K562 (cell line): ENCODE data around the gene GUCY2D. TPM values are rescaled to one million over a fixed set of nuclear protein-coding genes. Genes with fewer than 3 reads are reported as not detected.

ENCODE experiments used
- ATAC-seq: fragments of 200-7000 bp; cut with Tn5 transposase; 3 replicates; pipeline ENCODE4 v1.9.1; 2020; ENCODE audit warnings: moderate library complexity
- BruUV-seq: library from RNA; stranded (reverse); fragments of 400-500 nt; replicated peaks from 2 replicates; lab custom pipeline; 2021; lab: Mats Ljungman, UMichigan
- CTCF ChIA-PET: fragments of 300-600 bp; formaldehyde crosslinking; extraction: SDS; loops from one replicate; lab custom pipeline; 2021; ENCODE audit warnings: low intra/inter-chr PET ratio; lab: Yijun Ruan, JAX
- POLR2A ChIA-PET: fragments of 300-600, 350-650 bp; sonication (Branson Sonifier 250); formaldehyde crosslinking; extraction: SDS; loops from one replicate; lab custom pipeline; 2021; ENCODE audit warnings: antibody characterized with exemption, inconsistent platforms; lab: Yijun Ruan, JAX
- DNase-seq, 4 experiments: peaks; one replicate each; pipeline versions ENCODE4 v3.0.0 to v3.0.0-alpha.2; 2011 to 2018; ENCODE audit warnings: low spot score in 3 of 4, mixed read lengths in 3 of 4; ENCODE audit errors: extremely low read depth in 1 of 4
- FAIRE-seq: peaks from 2 replicates; lab custom pipeline; 2011; peaks lifted over from hg19 to GRCh38; lab: Jason Lieb, UNC
- H2AFZ ChIP-seq: 2 replicates; pipeline ENCODE4 v1.6.0; 2011; ENCODE audit warnings: low read depth, low read length, control low read depth, inconsistent platforms
- H3K27ac ChIP-seq: fragments of 200-600 bp; 3 replicates; pipeline ENCODE4 v1.8.0; 2011; ENCODE audit warnings: low read depth, mild to moderate bottlenecking, control low read depth, inconsistent platforms, low read length, moderate library complexity, mixed read lengths; ENCODE audit errors: extremely low read depth
- H3K27me3 ChIP-seq, 2 experiments: fragments of 300-600 bp in 1 of 2; 2 replicates in 1 of 2; 3 replicates in 1 of 2; pipeline versions ENCODE4 v1.6.0 to v1.8.0; 2011; ENCODE audit warnings: inconsistent platforms in 2 of 2, low read length in 2 of 2, mild to moderate bottlenecking in 1 of 2, mixed read lengths in 1 of 2, moderate library complexity in 1 of 2; ENCODE audit not compliant: control insufficient read depth in 2 of 2, insufficient read depth in 2 of 2
- H3K36me3 ChIP-seq: fragments of 300-600 bp; 3 replicates; pipeline ENCODE4 v1.8.0; 2011; ENCODE audit warnings: mild to moderate bottlenecking, low read length, inconsistent platforms; ENCODE audit not compliant: control insufficient read depth, insufficient read depth
- H3K4me1 ChIP-seq, 2 experiments: fragments of 200-600 bp in 1 of 2; replicated peaks in 1 of 2; 2 replicates in 1 of 2; 3 replicates in 1 of 2; pipeline versions ENCODE4 v1.5.1 to v1.8.0; 2011; ENCODE audit warnings: inconsistent platforms in 2 of 2, low read length in 2 of 2, mild to moderate bottlenecking in 1 of 2, mixed read lengths in 1 of 2, moderate library complexity in 1 of 2; ENCODE audit not compliant: control insufficient read depth in 2 of 2, insufficient read depth in 2 of 2
- H3K4me2 ChIP-seq: 2 replicates; pipeline ENCODE4 v1.6.1; 2011; ENCODE audit warnings: low read length, control low read depth, inconsistent platforms, mixed read lengths; ENCODE audit not compliant: insufficient read depth
- H3K4me3 ChIP-seq: fragments of 200-600 bp; sonication (generic), shearing (Covaris generic); 2 replicates; pipeline ENCODE4 v1.5.1; 2016; ENCODE audit warnings: control low read depth, inconsistent platforms
- H3K79me2 ChIP-seq: fragments of 200-600 bp; 3 replicates; pipeline ENCODE4 v1.8.0; 2011; ENCODE audit warnings: low read length, inconsistent platforms; ENCODE audit not compliant: control insufficient read depth, insufficient read depth
- H3K9ac ChIP-seq, 2 experiments: 2 replicates each; pipeline versions ENCODE4 v1.6.0 to v1.6.1; 2011; ENCODE audit warnings: low read depth in 2 of 2, low read length in 2 of 2, control low read depth in 1 of 2, inconsistent platforms in 1 of 2, mild to moderate bottlenecking in 1 of 2, mixed read lengths in 1 of 2; ENCODE audit not compliant: insufficient read depth in 1 of 2
- H3K9me1 ChIP-seq: one replicate; pipeline ENCODE4 v1.6.0; 2011; ENCODE audit warnings: inconsistent platforms, mild to moderate bottlenecking, low read length, moderate library complexity; ENCODE audit not compliant: control insufficient read depth, insufficient read depth
- H3K9me3 ChIP-seq: replicated peaks from 2 replicates; pipeline ENCODE4 v1.5.1; 2011; ENCODE audit warnings: low read depth, low read length, inconsistent platforms; ENCODE audit not compliant: control insufficient read depth, insufficient read depth
- H4K20me1 ChIP-seq: replicated peaks from 2 replicates; pipeline ENCODE4 v1.6.1; 2011; ENCODE audit warnings: low read length, inconsistent platforms, mixed read lengths; ENCODE audit not compliant: control insufficient read depth, insufficient read depth
- BHLHE40 ChIP-seq: IDR thresholded peaks from 2 replicates; pipeline ENCODE4 v1.6.1; 2011; ENCODE audit warnings: low read length, improper control_type of control experiment
- CCAR2 ChIP-seq: fragments of 200-400 bp; formaldehyde crosslinking; IDR thresholded peaks from 2 replicates; pipeline ENCODE4 v1.6.1; 2017; ENCODE audit warnings: mild to moderate bottlenecking, low read depth, low read length
- ERF ChIP-seq: fragments of 450-650 bp; formaldehyde crosslinking; IDR thresholded peaks from 2 replicates; pipeline ENCODE4 v1.4.0; 2020; ENCODE audit warnings: mild to moderate bottlenecking, mixed read lengths
- L3MBTL2 ChIP-seq: fragments of 450-650 bp; IDR thresholded peaks from 2 replicates; pipeline ENCODE4 v1.6.1; 2016; ENCODE audit warnings: mild to moderate bottlenecking, moderate library complexity
- MIER1 ChIP-seq: fragments of 450-650 bp; IDR thresholded peaks from 2 replicates; pipeline ENCODE4 v1.6.1; 2016; ENCODE audit warnings: antibody characterized with exemption, mild to moderate bottlenecking, low read depth
- NFIC ChIP-seq: fragments of 450-650 bp; IDR thresholded peaks from 2 replicates; pipeline ENCODE4 v1.6.1; 2017; ENCODE audit warnings: mild to moderate bottlenecking, inconsistent platforms
- RAD21 ChIP-seq, 2 experiments: fragments of 250-450 bp in 1 of 2; fragments of 450-650 bp in 1 of 2; sonication (Bioruptor Pico) in 1 of 2; formaldehyde crosslinking in 1 of 2; IDR thresholded peaks in 1 of 2; conservative IDR thresholded peaks in 1 of 2; 2 replicates each; pipeline versions ENCODE4 v1.4.0 to v1.8.0; 2020 to 2022; ENCODE audit warnings: mild to moderate bottlenecking in 2 of 2, moderate library complexity in 1 of 2
- SMC3 ChIP-seq: conservative IDR thresholded peaks from 2 replicates; pipeline ENCODE4 v1.6.1; 2011; ENCODE audit warnings: low read depth, low read length, improper control_type of control experiment; ENCODE audit not compliant: insufficient read depth
- TCFL5 ChIP-seq: fragments of 250-450 bp; sonication (Bioruptor Pico); conservative IDR thresholded peaks from 2 replicates; pipeline ENCODE4 v1.6.1; 2021; ENCODE audit warnings: mild to moderate bottlenecking, moderate library complexity, matching md5 sums
- WGBS: fragments of 100-300 bp; shearing (Covaris generic); methylation state at CpG from one replicate; pipeline ENCODE4 v1.1.6; 2016; ENCODE audit warnings: low coverage, mixed read lengths; ENCODE audit not compliant: insufficient coverage; ENCODE audit errors: missing lambda C conversion rate; 5-methylcytosine and 5-hydroxymethylcytosine counted together
- in situ Hi-C: fragments of 300-500 bp; cut with MboI; formaldehyde crosslinking; loops from 4 replicates; pipeline ENCODE4 v1.15.0; 2018; ENCODE audit warnings: inconsistent platforms, mixed read lengths
- intact Hi-C: fragments of 100-400 bp; cut with micrococcal nuclease; formaldehyde crosslinking; loops from 2 replicates; pipeline ENCODE4 v1.14.2; 2022
- polyA plus RNA-seq, 8 experiments: library from polyadenylated mRNA; depleted of rRNA in 4 of 8; stranded (reverse) in 5 of 8; unstranded in 3 of 8; fragments of >200 nt; fragmentation: Nextera tagmentation in 2 of 8; fragmentation: Illumina TruSeq in 1 of 8; extraction: Ambion mirVana in 2 of 8; extraction: Trizol in 1 of 8; gene quantifications; 2 replicates each; pipeline versions ENCODE4 v1.2.1 to v1.2.3, GENCODE V29; 2011 to 2014; ENCODE audit warnings: inconsistent platforms in 1 of 8, missing spikeins in 1 of 8
- total RNA-seq, 7 experiments: library from RNA; depleted of rRNA in 6 of 7; stranded (reverse); fragments of >200 nt in 6 of 7; fragmentation: Illumina TruSeq in 2 of 7; extraction: Trizol in 2 of 7; gene quantifications; 2 replicates each; pipeline versions ENCODE4 v1.2.1 to v1.2.3, GENCODE V29; 2011 to 2021; ENCODE audit warnings: low replicate concordance in 1 of 7
- TF ChIP-seq, protein P1 (sequence below), 3 experiments: IDR thresholded peaks in 2 of 3; conservative IDR thresholded peaks in 1 of 3; 2 replicates each; pipeline ENCODE4 v1.5.1; 2011 to 2012; ENCODE audit warnings: low read length in 3 of 3, mild to moderate bottlenecking in 3 of 3, control low read depth in 2 of 3, improper control_type of control experiment in 1 of 3, inconsistent platforms in 1 of 3, low read depth in 1 of 3, mixed read lengths in 1 of 3, moderate library complexity in 1 of 3; ENCODE audit not compliant: insufficient read depth in 2 of 3
- TF ChIP-seq, protein P2 (sequence below): fragments of 200-400 bp; formaldehyde crosslinking; IDR thresholded peaks from 2 replicates; pipeline ENCODE4 v1.6.1; 2017; ENCODE audit warnings: mild to moderate bottlenecking, low read depth, low read length, moderate library complexity
- TF ChIP-seq, protein P3 (sequence below): fragments of 450-650 bp; formaldehyde crosslinking; IDR thresholded peaks from 2 replicates; pipeline ENCODE4 v1.4.0; 2020; ENCODE audit warnings: mild to moderate bottlenecking, moderate library complexity
- TF ChIP-seq, protein P4 (sequence below): sonication (generic); formaldehyde crosslinking; IDR thresholded peaks from 2 replicates; pipeline ENCODE4 v1.5.0; 2020; ENCODE audit warnings: missing genetic modification reagents

GUCY2D gene
- total and polyA plus RNA-seq, 9 of the 15 experiments (the other 6 are each of a cell fraction or from before 2014, with no cell fraction given): 0.05 TPM; not detected in 8

DNA sequence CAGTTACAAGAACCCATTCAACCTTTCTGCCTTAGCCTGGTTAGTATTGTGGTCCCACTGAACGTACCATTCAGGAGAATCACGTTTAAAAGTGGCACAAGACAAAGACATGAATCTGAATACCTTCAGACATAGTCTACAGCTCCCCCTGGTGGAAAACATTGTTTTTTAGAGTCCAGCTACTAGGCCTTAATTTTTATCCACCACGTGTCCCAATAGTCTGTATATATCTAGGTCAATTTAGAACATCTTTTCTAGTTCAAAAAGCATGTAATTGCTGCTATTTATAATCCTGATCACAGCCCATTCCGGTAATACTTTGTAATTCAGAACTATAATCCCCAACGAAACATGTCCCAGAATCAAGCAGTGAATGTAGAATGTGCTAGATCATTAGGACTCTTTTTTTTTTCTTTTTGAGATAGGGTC lies 13.7 kb upstream of the GUCY2D start:
- peaks cover 0 to 11% of the 10 kb centered on the region in 2 experiments; a peak in 2 of 5 replicates for H3K4me1 ChIP-seq
- DNase-seq (peak; percentile 44 to 82 (median 51)), FAIRE-seq (peak; percentile 44), ATAC-seq (peak; percentile 81)
- no peak overlapping the region for H3K9ac ChIP-seq
- H3K36me3 ChIP-seq: no peaks in the 10 kb centered on the region
- in situ Hi-C loops (loop anchor here (5.0 to 10.0 kb wide), 2 partner anchors 71 to 244 kb away; partner anchors contain the start of gene RNF227), intact Hi-C loops (loop anchor here (1.0 kb wide), 2 partner anchors 75 to 126 kb away; no protein-coding TSS in a partner anchor)
- whole genome bisulfite sequencing: 17% methylated on average over 5 of the region's 5 CpGs
- no peaks in the 10 kb centered on the region for H3K9me3 ChIP-seq
- no peaks in the 10 kb centered on the region for H3K9me1 ChIP-seq
- H2AFZ ChIP-seq: peak overlapping the region; percentile 75
- peaks cover 8 to 37% of the 10 kb centered on the region in 2 experiments; a peak in 4 of 5 replicates for H3K27me3 ChIP-seq
- H4K20me1 ChIP-seq: no peaks in the 10 kb centered on the region
- POLR2A ChIA-PET: no interaction called here
- H3K27ac ChIP-seq: no peak overlapping the region
- H3K79me2 ChIP-seq: no peaks in the 10 kb centered on the region
- H3K4me2 ChIP-seq: no peak overlapping the region
- H3K4me3 ChIP-seq: no peak overlapping the region
- CTCF ChIA-PET: interaction anchor here (0.5 to 4.9 kb wide), 6 partner anchors 73 to 972 kb away, joined by 3 to 52 read pairs (median 10); partner anchors contain the start of gene RNF227
- no TSS peak for BruUV-seq
- TF ChIP-seq SMC3 (peak; percentile 35; the same call in 1 of the 2 replicates), TCFL5 (CRISPR knock-in tag) (no peak), CCAR2 (no peak), BHLHE40 (0 out of 2 replicates have a peak, but pooled peaks have one; percentile 24), NFIC (no peak), L3MBTL2 (0 out of 2 replicates have a peak, but pooled peaks have one; percentile 34), ERF (no peak), MIER1 (no peak), RAD21 (CRISPR knock-in tag; conservative IDR thresholded peaks at IDR 0.05 in 1 of 2, IDR thresholded peaks at IDR 0.05 in 1 of 2) (peak; percentile 76)
- TF ChIP-seq, protein P1, sequence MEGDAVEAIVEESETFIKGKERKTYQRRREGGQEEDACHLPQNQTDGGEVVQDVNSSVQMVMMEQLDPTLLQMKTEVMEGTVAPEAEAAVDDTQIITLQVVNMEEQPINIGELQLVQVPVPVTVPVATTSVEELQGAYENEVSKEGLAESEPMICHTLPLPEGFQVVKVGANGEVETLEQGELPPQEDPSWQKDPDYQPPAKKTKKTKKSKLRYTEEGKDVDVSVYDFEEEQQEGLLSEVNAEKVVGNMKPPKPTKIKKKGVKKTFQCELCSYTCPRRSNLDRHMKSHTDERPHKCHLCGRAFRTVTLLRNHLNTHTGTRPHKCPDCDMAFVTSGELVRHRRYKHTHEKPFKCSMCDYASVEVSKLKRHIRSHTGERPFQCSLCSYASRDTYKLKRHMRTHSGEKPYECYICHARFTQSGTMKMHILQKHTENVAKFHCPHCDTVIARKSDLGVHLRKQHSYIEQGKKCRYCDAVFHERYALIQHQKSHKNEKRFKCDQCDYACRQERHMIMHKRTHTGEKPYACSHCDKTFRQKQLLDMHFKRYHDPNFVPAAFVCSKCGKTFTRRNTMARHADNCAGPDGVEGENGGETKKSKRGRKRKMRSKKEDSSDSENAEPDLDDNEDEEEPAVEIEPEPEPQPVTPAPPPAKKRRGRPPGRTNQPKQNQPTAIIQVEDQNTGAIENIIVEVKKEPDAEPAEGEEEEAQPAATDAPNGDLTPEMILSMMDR (IDR thresholded peaks at IDR 0.05 in 2 of 3, conservative IDR thresholded peaks at IDR 0.05 in 1 of 3; ENCODE audit: insufficient read depth in 2 of 3, low read depth in 1 of 3, low read length in 3 of 3): peak; percentile 48 to 66 (median 61); a peak in 5 of 6 replicates
- TF ChIP-seq, protein P2, sequence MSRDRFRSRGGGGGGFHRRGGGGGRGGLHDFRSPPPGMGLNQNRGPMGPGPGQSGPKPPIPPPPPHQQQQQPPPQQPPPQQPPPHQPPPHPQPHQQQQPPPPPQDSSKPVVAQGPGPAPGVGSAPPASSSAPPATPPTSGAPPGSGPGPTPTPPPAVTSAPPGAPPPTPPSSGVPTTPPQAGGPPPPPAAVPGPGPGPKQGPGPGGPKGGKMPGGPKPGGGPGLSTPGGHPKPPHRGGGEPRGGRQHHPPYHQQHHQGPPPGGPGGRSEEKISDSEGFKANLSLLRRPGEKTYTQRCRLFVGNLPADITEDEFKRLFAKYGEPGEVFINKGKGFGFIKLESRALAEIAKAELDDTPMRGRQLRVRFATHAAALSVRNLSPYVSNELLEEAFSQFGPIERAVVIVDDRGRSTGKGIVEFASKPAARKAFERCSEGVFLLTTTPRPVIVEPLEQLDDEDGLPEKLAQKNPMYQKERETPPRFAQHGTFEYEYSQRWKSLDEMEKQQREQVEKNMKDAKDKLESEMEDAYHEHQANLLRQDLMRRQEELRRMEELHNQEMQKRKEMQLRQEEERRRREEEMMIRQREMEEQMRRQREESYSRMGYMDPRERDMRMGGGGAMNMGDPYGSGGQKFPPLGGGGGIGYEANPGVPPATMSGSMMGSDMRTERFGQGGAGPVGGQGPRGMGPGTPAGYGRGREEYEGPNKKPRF: no peak
- TF ChIP-seq, protein P3, sequence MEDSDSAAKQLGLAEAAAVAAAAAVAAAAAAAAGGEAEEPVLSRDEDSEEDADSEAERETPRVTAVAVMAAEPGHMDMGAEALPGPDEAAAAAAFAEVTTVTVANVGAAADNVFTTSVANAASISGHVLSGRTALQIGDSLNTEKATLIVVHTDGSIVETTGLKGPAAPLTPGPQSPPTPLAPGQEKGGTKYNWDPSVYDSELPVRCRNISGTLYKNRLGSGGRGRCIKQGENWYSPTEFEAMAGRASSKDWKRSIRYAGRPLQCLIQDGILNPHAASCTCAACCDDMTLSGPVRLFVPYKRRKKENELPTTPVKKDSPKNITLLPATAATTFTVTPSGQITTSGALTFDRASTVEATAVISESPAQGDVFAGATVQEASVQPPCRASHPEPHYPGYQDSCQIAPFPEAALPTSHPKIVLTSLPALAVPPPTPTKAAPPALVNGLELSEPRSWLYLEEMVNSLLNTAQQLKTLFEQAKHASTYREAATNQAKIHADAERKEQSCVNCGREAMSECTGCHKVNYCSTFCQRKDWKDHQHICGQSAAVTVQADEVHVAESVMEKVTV: peak; percentile 54
- TF ChIP-seq, protein P4, sequence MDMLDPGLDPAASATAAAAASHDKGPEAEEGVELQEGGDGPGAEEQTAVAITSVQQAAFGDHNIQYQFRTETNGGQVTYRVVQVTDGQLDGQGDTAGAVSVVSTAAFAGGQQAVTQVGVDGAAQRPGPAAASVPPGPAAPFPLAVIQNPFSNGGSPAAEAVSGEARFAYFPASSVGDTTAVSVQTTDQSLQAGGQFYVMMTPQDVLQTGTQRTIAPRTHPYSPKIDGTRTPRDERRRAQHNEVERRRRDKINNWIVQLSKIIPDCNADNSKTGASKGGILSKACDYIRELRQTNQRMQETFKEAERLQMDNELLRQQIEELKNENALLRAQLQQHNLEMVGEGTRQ (CRISPR knock-in tag): peak; percentile 29; the same call in 1 of the 2 replicates
